SU-DHL-6 (cell line): ENCODE measurements around the gene KLHL22.

Source experiments
- EZH2phosphoT487 ChIP-seq: fragments of 200-600 bp; sonication (generic), shearing (Covaris generic); conservative IDR thresholded peaks from 2 replicates; pipeline ENCODE4 v1.6.1; 2018; ENCODE audit warnings: mild to moderate bottlenecking, antibody characterized with exemption, low read length, moderate library complexity, mixed read lengths
- TF ChIP-seq, protein P1 (sequence below): fragments of 200-600 bp; sonication (generic); IDR thresholded peaks from one replicate; pipeline ENCODE4 v1.5.1; 2017; ENCODE audit warnings: antibody characterized with exemption, mild to moderate bottlenecking, low read length, moderate library complexity; ENCODE audit not compliant: insufficient read depth, poor library complexity, severe bottlenecking

GRCh38 chr22:20451920-20452319, 43.7 kb downstream of the KLHL22 start:
- TF ChIP-seq, protein P1, sequence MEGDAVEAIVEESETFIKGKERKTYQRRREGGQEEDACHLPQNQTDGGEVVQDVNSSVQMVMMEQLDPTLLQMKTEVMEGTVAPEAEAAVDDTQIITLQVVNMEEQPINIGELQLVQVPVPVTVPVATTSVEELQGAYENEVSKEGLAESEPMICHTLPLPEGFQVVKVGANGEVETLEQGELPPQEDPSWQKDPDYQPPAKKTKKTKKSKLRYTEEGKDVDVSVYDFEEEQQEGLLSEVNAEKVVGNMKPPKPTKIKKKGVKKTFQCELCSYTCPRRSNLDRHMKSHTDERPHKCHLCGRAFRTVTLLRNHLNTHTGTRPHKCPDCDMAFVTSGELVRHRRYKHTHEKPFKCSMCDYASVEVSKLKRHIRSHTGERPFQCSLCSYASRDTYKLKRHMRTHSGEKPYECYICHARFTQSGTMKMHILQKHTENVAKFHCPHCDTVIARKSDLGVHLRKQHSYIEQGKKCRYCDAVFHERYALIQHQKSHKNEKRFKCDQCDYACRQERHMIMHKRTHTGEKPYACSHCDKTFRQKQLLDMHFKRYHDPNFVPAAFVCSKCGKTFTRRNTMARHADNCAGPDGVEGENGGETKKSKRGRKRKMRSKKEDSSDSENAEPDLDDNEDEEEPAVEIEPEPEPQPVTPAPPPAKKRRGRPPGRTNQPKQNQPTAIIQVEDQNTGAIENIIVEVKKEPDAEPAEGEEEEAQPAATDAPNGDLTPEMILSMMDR = no peak
- TF ChIP-seq EZH2phosphoT487 = no peak
